Immature natural killer cell (primary cell): ENCODE data around the gene STX2. TPM values are rescaled to one million over a fixed set of nuclear protein-coding genes. Genes with fewer than 3 reads are reported as not detected.
"Not testable (repeated sequence)": the region's sequence is repeated elsewhere in the genome, so short reads cannot be mapped to it uniquely, and the experiment has no call there.

ENCODE experiments used
- DNase-seq, 3 donors: peaks; one replicate each; pipeline ENCODE4 v3.0.0; 2022; ENCODE audit warnings: mixed read lengths in 1 of 3
- H3K27ac Mint-ChIP-seq, 6 donors: one replicate each; pipeline ENCODE4 v1.8.0; 2020; ENCODE audit warnings: mixed read lengths in 6 of 6, mild to moderate bottlenecking in 5 of 6, inconsistent platforms in 4 of 6, moderate library complexity in 3 of 6
- H3K27me3 Mint-ChIP-seq, 3 donors: one replicate each; pipeline ENCODE4 v1.8.0; 2020 to 2021; ENCODE audit warnings: low read depth in 3 of 3, mild to moderate bottlenecking in 3 of 3, mixed read lengths in 3 of 3, moderate library complexity in 3 of 3, inconsistent platforms in 1 of 3
- H3K36me3 Mint-ChIP-seq, 3 donors: one replicate each; pipeline ENCODE4 v1.8.0; 2020; ENCODE audit warnings: mixed read lengths in 3 of 3, inconsistent platforms in 2 of 3, mild to moderate bottlenecking in 2 of 3
- H3K4me1 Mint-ChIP-seq, 2 donors: one replicate each; pipeline ENCODE4 v1.8.0; 2020; ENCODE audit warnings: inconsistent platforms in 2 of 2, mild to moderate bottlenecking in 2 of 2, mixed read lengths in 2 of 2, moderate library complexity in 1 of 2
- H3K4me3 Mint-ChIP-seq, 5 donors: one replicate each; pipeline ENCODE4 v1.8.0; 2020; ENCODE audit warnings: mild to moderate bottlenecking in 5 of 5, mixed read lengths in 5 of 5, inconsistent platforms in 3 of 5, moderate library complexity in 3 of 5
- H3K9me3 Mint-ChIP-seq, 6 donors: one replicate each; pipeline ENCODE4 v1.8.0; 2020; ENCODE audit warnings: mild to moderate bottlenecking in 6 of 6, mixed read lengths in 6 of 6, inconsistent platforms in 4 of 6, moderate library complexity in 3 of 6
- polyA plus RNA-seq, 3 donors: library from polyadenylated mRNA; unstranded; fragments of 300-500 nt; fragmentation: Illumina TruSeq; gene quantifications; one replicate each; pipeline ENCODE4 v1.2.3, GENCODE V29; 2021

The STX2 gene
- polyA plus RNA-seq, 3 donors from 2014 or later: 3.3 to 5.8 (median 3.6) TPM

- Mint-ChIP-seq H3K27me3 (peaks cover 3 to 11% (median 8%) of the 10 kb centered on the region in 3 donors), H3K27ac (no peak overlapping the region), H3K4me3 (no peak overlapping the region), H3K9me3 (no peaks in the 10 kb centered on the region), H3K4me1 (peaks cover 37 to 60% of the 10 kb centered on the region in 2 donors), H3K36me3 (peaks cover 15 to 41% (median 30%) of the 10 kb centered on the region in 3 donors)
- DNase-seq: no peak
Measured at GRCh38 chr12:130875193-130875592, 36.1 kb upstream of the STX2 start.

- Mint-ChIP-seq H3K27me3 (peaks cover 3 to 11% (median 6%) of the 10 kb centered on the region in 3 donors), H3K27ac (no peak overlapping the region), H3K4me1 (peaks cover 32 to 55% of the 10 kb centered on the region in 2 donors), H3K9me3 (no peaks in the 10 kb centered on the region), H3K4me3 (peak overlapping the region in 1 of 5 donors; percentile 1), H3K36me3 (peaks cover 15 to 41% (median 30%) of the 10 kb centered on the region in 3 donors)
- DNase-seq: no peak
Measured at GRCh38 chr12:130874696-130875095, 35.6 kb upstream of the STX2 start.

DNA sequence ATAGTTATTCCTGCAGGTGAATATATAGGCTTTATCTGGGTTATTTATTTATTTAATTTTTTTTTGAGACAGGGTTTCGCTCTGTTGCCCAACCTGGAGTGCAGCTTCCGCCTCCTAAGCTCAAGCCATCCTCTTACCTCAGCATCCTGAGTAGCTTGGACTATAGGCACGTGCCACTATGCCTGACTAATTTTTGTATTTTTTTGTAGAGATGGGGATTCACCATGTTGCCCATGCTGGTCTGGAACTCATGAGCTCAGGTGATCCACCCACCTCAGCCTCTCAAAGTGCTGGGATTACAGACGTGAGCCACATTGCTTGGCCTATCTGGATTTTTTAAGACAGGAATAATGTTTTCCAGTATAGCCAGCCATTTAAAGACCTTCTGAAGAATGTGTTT, 34.8 kb upstream of the STX2 start:
- Mint-ChIP-seq H3K4me3 (peak overlapping the region; percentile 47 to 91 (median 90)), H3K9me3 (no peaks in the 10 kb centered on the region), H3K27me3 (peaks cover 3 to 8% (median 6%) of the 10 kb centered on the region in 3 donors), H3K36me3 (peaks cover 15 to 41% (median 30%) of the 10 kb centered on the region in 3 donors), H3K4me1 (peaks cover 24 to 47% of the 10 kb centered on the region in 2 donors), H3K27ac (peak overlapping the region in 2 of 6 donors; percentile 35 to 40)
- DNase-seq: no peak

GRCh38 chr12:130873106-130873795, 34.2 kb upstream of the STX2 start:
- peak overlapping the region; percentile 53 to 92 (median 86) for H3K27ac Mint-ChIP-seq
- H3K4me1 Mint-ChIP-seq: peaks cover 24 to 43% of the 10 kb centered on the region in 2 donors
- peaks cover 3 to 8% (median 6%) of the 10 kb centered on the region in 3 donors for H3K27me3 Mint-ChIP-seq
- peaks cover 15 to 41% (median 30%) of the 10 kb centered on the region in 3 donors for H3K36me3 Mint-ChIP-seq
- H3K4me3 Mint-ChIP-seq: peak overlapping the region; percentile 90 to 91 (median 91)
- no peak for DNase-seq
- no peaks in the 10 kb centered on the region for H3K9me3 Mint-ChIP-seq

DNA sequence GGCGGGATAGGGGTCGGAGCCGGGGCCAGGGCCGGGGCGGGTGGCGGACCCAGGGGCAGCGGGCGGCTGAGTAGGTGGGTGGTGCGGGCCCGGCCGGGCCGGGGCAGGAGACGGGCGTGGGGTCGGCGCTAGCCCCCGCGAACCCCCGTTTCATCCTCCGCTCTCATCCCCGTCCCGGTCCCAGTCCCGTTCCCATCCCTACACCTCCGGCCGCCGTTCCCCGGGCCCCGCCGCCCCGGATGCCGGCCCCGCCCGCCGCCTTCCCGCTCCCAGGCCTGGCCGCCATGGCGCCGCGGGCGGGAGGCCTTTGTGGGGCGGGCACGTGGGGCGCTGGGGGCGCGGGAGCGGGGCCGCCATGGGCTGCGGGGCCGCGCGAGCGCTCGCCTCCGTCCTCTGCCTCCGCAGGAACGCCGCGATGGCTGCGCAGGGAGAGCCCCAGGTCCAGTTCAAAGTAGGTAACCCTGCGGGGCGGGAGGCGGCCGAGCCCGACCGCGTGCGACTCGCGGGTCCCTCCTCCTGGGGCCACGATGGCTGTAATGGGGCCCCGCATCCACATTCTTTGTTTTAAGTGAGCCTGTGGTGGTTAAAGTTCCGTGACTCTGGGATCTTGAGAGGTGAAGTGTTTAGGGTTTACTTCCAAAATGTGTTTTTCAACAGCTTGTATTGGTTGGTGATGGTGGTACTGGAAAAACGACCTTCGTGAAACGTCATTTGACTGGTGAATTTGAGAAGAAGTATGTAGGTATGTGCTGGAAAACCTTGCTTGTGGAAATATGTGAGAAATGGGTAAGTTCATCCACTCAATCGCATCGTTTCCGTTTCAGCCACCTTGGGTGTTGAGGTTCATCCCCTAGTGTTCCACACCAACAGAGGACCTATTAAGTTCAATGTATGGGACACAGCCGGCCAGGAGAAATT, 33.4 kb upstream of the STX2 start:
- Mint-ChIP-seq H3K9me3 (no peaks in the 10 kb centered on the region), H3K27ac (peak overlapping the region; percentile 53 to 92 (median 86)), H3K4me3 (peak overlapping the region; percentile 90 to 91 (median 91)), H3K27me3 (peaks cover 3 to 12% (median 6%) of the 10 kb centered on the region in 3 donors), H3K36me3 (peaks cover 15 to 41% (median 30%) of the 10 kb centered on the region in 3 donors), H3K4me1 (peaks cover 24 to 43% of the 10 kb centered on the region in 2 donors)
- peak; percentile 55 to 58 (median 57) for DNase-seq

DNA sequence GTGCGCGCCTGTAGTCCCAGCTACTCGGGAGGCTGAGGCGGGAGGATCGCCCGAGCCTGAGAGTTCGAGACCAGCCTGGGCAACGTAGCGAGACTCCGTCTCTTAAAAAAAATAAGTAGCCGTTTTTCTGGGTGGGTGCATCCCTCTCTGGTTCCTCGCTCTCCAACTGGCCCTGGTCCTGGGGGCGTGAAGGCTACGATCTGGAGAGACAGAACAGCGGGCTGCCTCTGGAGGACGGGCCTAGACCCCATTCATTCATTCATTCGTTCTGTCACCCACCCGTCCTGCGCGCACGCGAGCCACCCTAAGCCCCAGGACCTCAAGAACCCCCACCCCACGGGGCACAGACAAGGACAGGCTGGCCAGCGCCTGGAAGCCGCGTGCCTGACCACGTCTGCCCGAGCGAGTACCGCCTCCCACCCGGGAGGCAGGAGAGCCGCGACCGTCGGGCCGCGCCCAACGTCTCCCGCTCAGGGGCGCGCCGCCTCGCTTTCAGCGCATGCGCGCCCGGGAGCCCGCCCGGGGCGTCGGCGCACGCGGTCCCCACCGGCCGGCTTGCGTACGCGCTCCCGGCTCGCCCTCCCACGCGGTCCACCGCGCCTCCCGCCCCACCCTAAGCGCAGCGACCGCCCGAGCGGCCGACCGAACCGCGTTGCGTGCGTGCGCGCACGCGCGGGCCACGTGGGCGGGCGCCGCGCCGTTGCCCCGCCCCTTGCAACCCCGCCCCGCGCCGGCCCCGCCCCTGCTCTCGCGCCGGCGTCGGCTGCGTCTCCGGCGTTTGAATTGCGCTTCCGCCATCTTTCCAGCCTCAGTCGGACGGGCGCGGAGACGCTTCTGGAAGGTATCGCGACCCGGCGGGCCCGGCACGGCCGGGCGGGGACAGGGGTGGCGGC, 32.5 kb upstream of the STX2 start, which contains the start of gene RAN:
RAN (plus strand) TSS at position 781 of the 893 bp plus-strand sequence. CDS start 528 bp downstream, outside the sequence.
- H3K4me3 Mint-ChIP-seq: peak within 1 kb of the TSS; percentile 90 to 91 (median 91)
- H3K36me3 Mint-ChIP-seq: peaks cover 15 to 32% (median 23%) of the 10 kb centered on the region in 3 donors
- DNase-seq: peak; percentile 87 to 92 (median 91)
- peak within 1 kb of the TSS; percentile 78 to 92 (median 86) for H3K27ac Mint-ChIP-seq
- peaks cover 5 to 12% (median 8%) of the 10 kb centered on the region in 3 donors for H3K27me3 Mint-ChIP-seq
- no peaks in the 10 kb centered on the region for H3K9me3 Mint-ChIP-seq
- peaks cover 24 to 34% of the 10 kb centered on the region in 2 donors for H3K4me1 Mint-ChIP-seq

GRCh38 chr12:130870442-130871285, 31.6 kb upstream of the STX2 start:
- Mint-ChIP-seq H3K4me1 (peaks cover 24 to 29% of the 10 kb centered on the region in 2 donors), H3K9me3 (no peaks in the 10 kb centered on the region), H3K27me3 (peaks cover 5 to 12% (median 8%) of the 10 kb centered on the region in 3 donors), H3K27ac (peak overlapping the region; percentile 68 to 86 (median 85)), H3K36me3 (peaks cover 12 to 23% (median 17%) of the 10 kb centered on the region in 3 donors), H3K4me3 (peak overlapping the region; percentile 79 to 84 (median 81))
- peak; percentile 45 to 64 (median 46) for DNase-seq

DNA sequence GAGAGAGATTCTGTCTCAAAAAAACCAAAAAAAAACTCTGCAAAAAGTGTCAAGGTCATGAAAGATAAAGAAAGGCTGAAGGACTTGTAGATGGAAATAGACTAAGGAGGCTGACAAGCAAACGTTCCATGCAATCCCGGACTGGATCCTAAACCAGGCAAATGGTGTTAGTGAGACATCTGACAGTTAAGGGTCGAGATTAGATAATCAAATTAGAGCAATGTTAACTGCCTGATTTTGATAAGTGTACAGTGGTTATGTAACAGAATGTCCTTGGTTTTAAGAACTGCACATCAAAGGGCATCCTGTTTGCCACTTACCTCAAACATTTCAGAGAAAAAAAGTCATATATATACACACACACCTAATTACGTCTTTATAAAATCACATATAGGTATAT, 29.4 kb upstream of the STX2 start:
- Mint-ChIP-seq H3K4me3 (no peak overlapping the region), H3K9me3 (no peaks in the 10 kb centered on the region), H3K4me1 (peaks cover 10 to 13% of the 10 kb centered on the region in 2 donors), H3K27me3 (peaks cover 5 to 10% (median 8%) of the 10 kb centered on the region in 3 donors), H3K27ac (no peak overlapping the region), H3K36me3 (peaks cover 5 to 7% (median 6%) of the 10 kb centered on the region in 3 donors)
- DNase-seq: no peak

DNA sequence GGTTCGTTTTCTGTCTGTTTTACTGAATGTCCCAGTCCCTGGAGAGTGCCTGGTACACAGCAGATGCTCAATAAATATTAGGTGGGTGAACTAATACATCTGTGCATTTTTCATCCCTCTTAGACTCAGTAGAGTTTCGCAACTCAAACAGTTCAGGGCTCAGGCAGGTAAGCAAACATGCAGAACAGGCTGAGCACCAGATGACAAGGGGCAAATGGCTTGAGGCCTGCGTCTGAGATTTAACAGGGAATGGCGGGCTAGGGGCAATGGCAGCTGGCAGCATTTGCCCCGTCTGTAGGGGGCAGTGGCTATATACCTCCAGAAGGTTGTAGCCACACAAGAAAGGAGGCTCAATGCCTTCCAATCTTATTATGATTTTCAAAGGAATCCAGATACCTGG, 24.2 kb upstream of the STX2 start:
- H3K36me3 Mint-ChIP-seq: peaks cover 0 to 5% (median 0%) of the 10 kb centered on the region in 3 donors
- no peaks in the 10 kb centered on the region for H3K4me1 Mint-ChIP-seq
- H3K4me3 Mint-ChIP-seq: no peak overlapping the region
- no peaks in the 10 kb centered on the region for H3K9me3 Mint-ChIP-seq
- DNase-seq: no peak
- H3K27ac Mint-ChIP-seq: no peak overlapping the region
- peaks cover 4 to 8% (median 7%) of the 10 kb centered on the region in 3 donors for H3K27me3 Mint-ChIP-seq

DNA sequence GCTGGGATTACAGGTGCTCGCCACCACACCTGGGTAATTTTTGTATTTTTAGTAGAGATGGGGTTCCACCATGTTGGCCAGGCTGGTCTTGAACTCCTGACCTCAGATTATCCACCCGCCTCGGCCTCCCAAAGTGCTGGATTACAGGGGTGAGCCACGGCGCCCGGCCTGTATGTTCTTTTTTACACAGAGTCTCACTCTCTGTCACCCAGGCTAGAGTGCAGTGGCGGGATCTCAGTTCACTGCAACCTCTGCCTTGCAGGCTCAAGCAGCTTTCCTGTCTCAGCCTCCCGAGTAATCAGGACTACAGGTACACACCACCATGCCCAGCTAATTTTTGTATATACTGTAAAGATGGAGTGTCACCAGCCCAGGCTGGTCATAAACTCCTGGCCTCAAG, 23.7 kb upstream of the STX2 start:
- not testable (repeated sequence) for H3K9me3 Mint-ChIP-seq, H3K36me3 Mint-ChIP-seq, H3K4me3 Mint-ChIP-seq, H3K27me3 Mint-ChIP-seq, H3K27ac Mint-ChIP-seq, DNase-seq, H3K4me1 Mint-ChIP-seq

GRCh38 chr12:130862161-130862560, 23.1 kb upstream of the STX2 start:
- Mint-ChIP-seq H3K9me3 (peaks cover 0 to 2% (median 0%) of the 10 kb centered on the region in 6 donors), H3K4me1 (no peaks in the 10 kb centered on the region), H3K36me3 (peaks cover 0 to 5% (median 0%) of the 10 kb centered on the region in 3 donors), H3K27ac (no peak overlapping the region), H3K4me3 (no peak overlapping the region), H3K27me3 (peaks cover 7 to 11% (median 10%) of the 10 kb centered on the region in 3 donors)
- no peak for DNase-seq

GRCh38 chr12:130860311-130860710, 21.3 kb upstream of the STX2 start:
- Mint-ChIP-seq H3K27me3 (peaks cover 9 to 20% (median 11%) of the 10 kb centered on the region in 3 donors), H3K4me3 (no peak overlapping the region), H3K27ac (no peak overlapping the region)

More at GRCh38 chr12:130860311-130860710, 21.3 kb upstream of the STX2 start:
- H3K4me1 Mint-ChIP-seq: no peaks in the 10 kb centered on the region
- DNase-seq: no peak
- peaks cover 0 to 2% (median 0%) of the 10 kb centered on the region in 6 donors for H3K9me3 Mint-ChIP-seq
- H3K36me3 Mint-ChIP-seq: peaks cover 0 to 5% (median 0%) of the 10 kb centered on the region in 3 donors
